Transverse colon (tissue), 3 donors: ENCODE results near the gene ABCC1.

Experiments
- EP300 ChIP-seq: sonication (generic); formaldehyde crosslinking; IDR thresholded peaks from one replicate; pipeline ENCODE4 v1.6.1; 2017; ENCODE audit warnings: antibody characterized with exemption, low read depth
- TF ChIP-seq, protein P1 (sequence below), 5 experiments: fragments of 200-600 bp in 3 of 5; fragments of 450-650 bp in 2 of 5; sonication (generic) in 3 of 5; IDR thresholded peaks; 1 replicate in 2 of 5; 2 replicates in 3 of 5; pipeline ENCODE4 v1.5.1; 2016 to 2017; ENCODE audit warnings: antibody characterized with exemption in 5 of 5, inconsistent platforms in 3 of 5, mild to moderate bottlenecking in 2 of 5, moderate library complexity in 1 of 5

DNA sequence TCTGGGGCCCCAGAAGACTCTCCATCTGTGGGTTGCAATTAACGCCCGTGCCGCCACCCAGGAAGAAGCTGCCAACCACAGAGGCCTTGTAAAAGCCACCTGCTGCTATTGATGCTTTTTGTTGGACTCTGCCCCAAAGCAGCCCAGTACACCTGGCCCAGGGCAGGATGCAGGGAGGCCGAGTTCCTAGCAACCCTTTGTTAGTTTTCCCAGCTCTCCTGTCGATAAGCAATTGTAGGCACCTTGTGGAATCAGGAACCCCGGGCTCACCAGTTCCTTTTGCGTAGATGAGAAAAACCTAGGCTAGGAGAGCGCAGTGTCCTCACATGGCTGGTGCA lies 170.6 kb downstream of the ABCC1 start:
- TF ChIP-seq, protein P1, sequence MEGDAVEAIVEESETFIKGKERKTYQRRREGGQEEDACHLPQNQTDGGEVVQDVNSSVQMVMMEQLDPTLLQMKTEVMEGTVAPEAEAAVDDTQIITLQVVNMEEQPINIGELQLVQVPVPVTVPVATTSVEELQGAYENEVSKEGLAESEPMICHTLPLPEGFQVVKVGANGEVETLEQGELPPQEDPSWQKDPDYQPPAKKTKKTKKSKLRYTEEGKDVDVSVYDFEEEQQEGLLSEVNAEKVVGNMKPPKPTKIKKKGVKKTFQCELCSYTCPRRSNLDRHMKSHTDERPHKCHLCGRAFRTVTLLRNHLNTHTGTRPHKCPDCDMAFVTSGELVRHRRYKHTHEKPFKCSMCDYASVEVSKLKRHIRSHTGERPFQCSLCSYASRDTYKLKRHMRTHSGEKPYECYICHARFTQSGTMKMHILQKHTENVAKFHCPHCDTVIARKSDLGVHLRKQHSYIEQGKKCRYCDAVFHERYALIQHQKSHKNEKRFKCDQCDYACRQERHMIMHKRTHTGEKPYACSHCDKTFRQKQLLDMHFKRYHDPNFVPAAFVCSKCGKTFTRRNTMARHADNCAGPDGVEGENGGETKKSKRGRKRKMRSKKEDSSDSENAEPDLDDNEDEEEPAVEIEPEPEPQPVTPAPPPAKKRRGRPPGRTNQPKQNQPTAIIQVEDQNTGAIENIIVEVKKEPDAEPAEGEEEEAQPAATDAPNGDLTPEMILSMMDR (IDR thresholded peaks at IDR 0.05), result no peak
- no peak for TF ChIP-seq EP300
